Rectal smooth muscle tissue (tissue), 1 donor: ENCODE data around the gene ZNF677.
"Not testable (repeated sequence)": the region's sequence is repeated elsewhere in the genome, so short reads cannot be mapped to it uniquely, and the experiment has no call there.

ENCODE experiments used
- H3K27ac ChIP-seq: one replicate; pipeline ENCODE4 v1.7.0; 2013; ENCODE audit warnings: low read depth, low read length, inconsistent platforms
- H3K27me3 ChIP-seq: one replicate; pipeline ENCODE4 v1.7.0; 2013; ENCODE audit warnings: low read length; ENCODE audit not compliant: control insufficient read depth, insufficient read depth
- H3K36me3 ChIP-seq: one replicate; pipeline ENCODE4 v1.7.0; 2013; ENCODE audit warnings: low read length; ENCODE audit not compliant: control insufficient read depth, insufficient read depth
- H3K4me1 ChIP-seq: one replicate; pipeline ENCODE4 v1.7.0; 2013; ENCODE audit warnings: low read length; ENCODE audit not compliant: control insufficient read depth, insufficient read depth
- H3K4me3 ChIP-seq: one replicate; pipeline ENCODE4 v1.7.0; 2013; ENCODE audit warnings: low read length
- H3K9ac ChIP-seq: one replicate; pipeline ENCODE4 v1.7.0; 2013; ENCODE audit warnings: low read length

The ZNF677 gene

DNA sequence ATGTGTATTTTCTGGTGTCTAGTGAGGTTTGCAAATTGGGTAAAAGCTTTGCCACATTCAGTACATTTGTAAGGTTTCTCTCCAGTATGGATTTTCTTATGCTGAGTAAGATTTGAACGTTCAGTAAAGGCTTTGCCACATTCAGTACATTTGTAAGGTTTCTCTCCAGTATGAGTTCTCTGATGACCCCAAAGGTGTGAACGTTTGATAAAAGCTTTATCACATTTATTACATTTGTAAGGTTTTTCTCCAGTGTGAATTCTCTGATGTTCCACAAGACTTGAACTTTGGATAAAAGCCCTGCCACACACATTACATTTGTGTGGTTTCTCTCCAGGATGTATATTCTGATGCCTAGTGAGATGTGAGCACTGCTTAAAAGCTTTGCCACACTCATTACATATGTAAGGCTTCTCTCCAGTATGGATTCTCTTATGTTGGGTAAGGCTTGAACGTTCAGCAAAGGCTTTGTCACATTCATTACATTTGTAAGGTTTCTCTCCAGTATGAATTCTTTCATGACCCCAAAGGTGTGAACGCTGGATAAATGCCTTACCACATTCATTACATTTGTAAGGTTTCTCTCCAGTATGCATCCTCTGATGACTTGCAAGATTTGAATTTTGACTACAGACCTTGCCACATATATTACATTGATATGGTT lies 17.4 kb downstream of the ZNF677 start:
- Histone ChIP-seq H3K27ac (no peak overlapping the region), H3K27me3 (no peaks in the 10 kb centered on the region), H3K36me3 (peaks cover 20% of the 10 kb centered on the region), H3K9ac (no peak overlapping the region), H3K4me3 (no peak overlapping the region), H3K4me1 (no peaks in the 10 kb centered on the region)

DNA sequence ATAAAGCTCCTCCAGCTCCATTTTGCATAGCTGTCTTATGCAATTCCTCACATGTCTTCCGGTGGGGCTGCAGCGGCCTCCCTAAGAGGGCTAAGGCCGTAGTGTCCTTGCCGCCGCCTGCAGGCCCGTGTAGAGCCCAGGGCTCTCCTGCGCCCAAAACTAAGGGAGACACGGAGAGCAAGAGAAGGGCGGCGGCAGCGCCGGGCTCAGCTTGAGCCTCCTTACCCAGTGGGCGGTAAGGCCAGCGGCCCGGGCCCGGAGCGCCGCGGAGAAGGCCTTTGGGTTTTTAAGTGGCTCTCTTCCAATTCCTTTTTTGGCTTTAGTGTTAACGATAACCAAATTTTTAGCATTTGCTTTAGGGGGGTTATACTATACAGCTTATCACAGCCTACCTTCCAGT lies 30.1 kb downstream of the ZNF677 start:
- no peak overlapping the region for H3K9ac ChIP-seq
- no peaks in the 10 kb centered on the region for H3K36me3 ChIP-seq
- H3K27me3 ChIP-seq, result no peaks in the 10 kb centered on the region
- H3K4me1 ChIP-seq, result no peaks in the 10 kb centered on the region
- H3K4me3 ChIP-seq, result no peak overlapping the region
- H3K27ac ChIP-seq, result no peak overlapping the region

- H3K27ac ChIP-seq, H3K9ac ChIP-seq, H3K36me3 ChIP-seq, H3K27me3 ChIP-seq, H3K4me3 ChIP-seq, H3K4me1 ChIP-seq: not testable (repeated sequence)
Measured at GRCh38 chr19:53222716-53223115, 32.0 kb downstream of the ZNF677 start.

- Histone ChIP-seq H3K4me1 (no peaks in the 10 kb centered on the region), H3K27ac (no peak overlapping the region), H3K36me3 (peaks cover 14% of the 10 kb centered on the region), H3K27me3 (no peaks in the 10 kb centered on the region), H3K9ac (no peak overlapping the region), H3K4me3 (peak overlapping the region; percentile 21)
Measured at GRCh38 chr19:53212703-53213320, 41.9 kb downstream of the ZNF677 start.

DNA sequence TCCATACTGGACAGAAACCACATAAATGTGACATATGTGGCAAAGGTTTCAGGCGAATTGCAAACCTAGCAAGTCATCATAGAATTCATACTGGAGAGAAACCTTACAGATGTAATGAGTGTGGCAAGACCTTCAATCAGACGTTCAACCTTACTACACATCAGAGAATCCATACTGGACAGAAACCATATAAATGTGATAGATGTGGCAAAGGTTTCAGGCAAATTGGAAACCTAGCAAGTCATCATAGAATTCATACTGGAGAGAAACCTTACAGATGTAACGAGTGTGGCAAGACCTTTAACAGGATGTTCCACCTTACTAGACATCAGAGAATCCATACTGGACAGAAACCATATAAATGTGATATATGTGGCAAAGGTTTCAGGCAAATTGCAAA lies 43.1 kb downstream of the ZNF677 start:
- Histone ChIP-seq H3K36me3 (peaks cover 14% of the 10 kb centered on the region), H3K4me3 (peak overlapping the region; percentile 2)
- H3K27ac ChIP-seq, H3K9ac ChIP-seq, H3K4me1 ChIP-seq, H3K27me3 ChIP-seq: not testable (repeated sequence)

- Histone ChIP-seq H3K36me3 (peaks cover 5% of the 10 kb centered on the region), H3K9ac (peak overlapping the region; percentile 94), H3K4me3 (peak overlapping the region; percentile 99), H3K27ac (peak overlapping the region; percentile 85), H3K4me1 (peaks cover 2% of the 10 kb centered on the region), H3K27me3 (no peaks in the 10 kb centered on the region)
Measured at GRCh38 chr19:53196777-53197396, 57.8 kb downstream of the ZNF677 start.

GRCh38 chr19:53195265-53195903 lies 59.3 kb downstream of the ZNF677 start:
- Histone ChIP-seq H3K4me3 (no peak overlapping the region), H3K9ac (no peak overlapping the region), H3K27ac (no peak overlapping the region), H3K36me3 (no peaks in the 10 kb centered on the region), H3K27me3 (no peaks in the 10 kb centered on the region), H3K4me1 (peaks cover 2% of the 10 kb centered on the region)

- Histone ChIP-seq H3K4me1 (peaks cover 2% of the 10 kb centered on the region), H3K36me3 (no peaks in the 10 kb centered on the region), H3K27me3 (no peaks in the 10 kb centered on the region), H3K4me3 (peak overlapping the region; percentile 48), H3K27ac (no peak overlapping the region), H3K9ac (no peak overlapping the region)
Measured at GRCh38 chr19:53193535-53194222, 61.0 kb downstream of the ZNF677 start.

GRCh38 chr19:53192771-53193534 lies 61.7 kb downstream of the ZNF677 start, which contains the start of gene ZNF665:
TSS of gene ZNF665 (minus strand) at chr19:53193358. CDS start at chr19:53182898, 10,460 bp downstream.
- Histone ChIP-seq H3K4me1 (peaks cover 2% of the 10 kb centered on the region), H3K27me3 (no peaks in the 10 kb centered on the region), H3K9ac (peak within 1 kb of the TSS; percentile 77), H3K4me3 (peak within 1 kb of the TSS; percentile 85), H3K36me3 (no peaks in the 10 kb centered on the region), H3K27ac (peak within 1 kb of the TSS; percentile 67)

- H3K27me3 ChIP-seq, result no peaks in the 10 kb centered on the region
- H3K4me1 ChIP-seq, result peaks cover 2% of the 10 kb centered on the region
- no peak overlapping the region for H3K9ac ChIP-seq
- H3K36me3 ChIP-seq, result no peaks in the 10 kb centered on the region
- no peak overlapping the region for H3K27ac ChIP-seq
- no peak overlapping the region for H3K4me3 ChIP-seq
Measured at GRCh38 chr19:53190253-53190652, 64.4 kb downstream of the ZNF677 start.

DNA sequence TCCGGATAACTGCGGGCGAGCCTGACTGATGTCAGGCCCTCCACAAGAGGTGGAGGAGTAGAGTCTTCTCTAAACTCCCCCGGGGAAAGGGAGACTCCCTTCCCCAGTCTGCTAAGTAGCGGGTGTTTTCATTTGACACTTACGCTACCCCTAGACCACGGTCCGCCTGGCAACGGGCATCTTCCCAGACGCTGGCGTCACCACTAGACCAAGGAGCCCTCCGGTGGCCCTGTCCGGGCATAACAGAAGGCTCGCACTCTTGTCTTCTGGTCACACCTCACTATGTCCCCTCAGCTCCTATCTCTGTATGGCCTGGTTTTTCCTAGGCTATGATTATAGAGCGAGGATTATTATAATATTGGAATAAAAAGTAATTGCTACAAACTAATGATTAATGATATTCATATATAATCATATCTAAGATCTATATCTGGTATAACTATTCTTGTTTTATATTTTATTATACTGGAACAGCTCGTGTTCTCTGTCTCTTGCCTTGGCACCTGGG lies 64.9 kb downstream of the ZNF677 start:
- not testable (repeated sequence) for H3K27ac ChIP-seq, H3K27me3 ChIP-seq, H3K4me3 ChIP-seq, H3K4me1 ChIP-seq, H3K9ac ChIP-seq, H3K36me3 ChIP-seq
